Fibroblast of skin of back (primary cell): Measurements from ENCODE around the gene NKX1-2.
"Not testable (repeated sequence)": the region's sequence is repeated elsewhere in the genome, so short reads cannot be mapped to it uniquely, and the experiment has no call there.

Experiments used
- DNase-seq: peaks from one replicate; pipeline ENCODE4 v3.0.0-alpha.2; 2013

The NKX1-2 gene

DNA sequence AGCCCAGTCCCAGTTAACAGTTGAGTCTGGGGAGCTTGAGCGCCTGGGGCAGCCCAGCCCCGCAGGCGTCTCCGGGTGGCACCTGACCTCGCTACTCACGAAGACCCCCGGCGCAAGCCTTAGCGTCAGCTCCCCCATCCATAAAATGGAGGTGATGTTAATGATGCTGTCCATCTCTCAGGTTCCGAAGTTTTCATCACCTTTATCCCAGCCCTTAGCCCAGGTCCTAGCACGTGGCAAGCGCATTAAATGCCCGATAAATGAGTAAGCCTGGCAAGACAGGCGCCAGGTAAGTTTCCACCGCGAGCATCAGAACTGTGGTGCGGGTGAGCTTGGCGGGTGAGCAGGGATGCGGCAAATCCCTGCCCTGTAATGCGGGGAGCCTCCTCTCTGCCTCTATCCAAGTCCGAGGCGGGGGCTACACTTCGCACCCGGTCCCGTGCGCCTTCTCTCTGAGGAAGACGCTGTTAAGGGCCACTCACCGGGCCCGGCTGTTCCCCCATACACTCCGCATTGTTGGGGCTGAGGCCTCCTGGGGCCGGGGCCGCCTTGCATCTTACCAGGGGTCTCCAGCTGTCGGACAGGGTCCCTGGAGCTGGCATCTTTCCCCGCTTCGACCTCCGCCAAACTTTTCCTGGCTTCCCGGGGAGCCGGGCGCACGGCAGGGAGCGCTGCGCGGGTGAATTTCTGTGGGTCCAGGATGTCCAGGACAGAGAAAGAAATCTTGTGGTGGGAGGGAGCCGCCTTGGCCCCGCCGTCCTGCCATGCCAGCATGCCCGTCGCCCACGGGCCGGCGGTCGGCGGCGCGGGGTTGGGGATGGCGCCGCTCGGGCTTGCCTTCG is 444 bp downstream of the NKX1-2 start:
- no peak for DNase-seq

- no peak for DNase-seq
These were observed 1.1 kb downstream of the NKX1-2 start for GRCh38 chr10:124448696-124449169.

- no peak for DNase-seq
These were observed 1.9 kb downstream of the NKX1-2 start for GRCh38 chr10:124447751-124448466.

DNA sequence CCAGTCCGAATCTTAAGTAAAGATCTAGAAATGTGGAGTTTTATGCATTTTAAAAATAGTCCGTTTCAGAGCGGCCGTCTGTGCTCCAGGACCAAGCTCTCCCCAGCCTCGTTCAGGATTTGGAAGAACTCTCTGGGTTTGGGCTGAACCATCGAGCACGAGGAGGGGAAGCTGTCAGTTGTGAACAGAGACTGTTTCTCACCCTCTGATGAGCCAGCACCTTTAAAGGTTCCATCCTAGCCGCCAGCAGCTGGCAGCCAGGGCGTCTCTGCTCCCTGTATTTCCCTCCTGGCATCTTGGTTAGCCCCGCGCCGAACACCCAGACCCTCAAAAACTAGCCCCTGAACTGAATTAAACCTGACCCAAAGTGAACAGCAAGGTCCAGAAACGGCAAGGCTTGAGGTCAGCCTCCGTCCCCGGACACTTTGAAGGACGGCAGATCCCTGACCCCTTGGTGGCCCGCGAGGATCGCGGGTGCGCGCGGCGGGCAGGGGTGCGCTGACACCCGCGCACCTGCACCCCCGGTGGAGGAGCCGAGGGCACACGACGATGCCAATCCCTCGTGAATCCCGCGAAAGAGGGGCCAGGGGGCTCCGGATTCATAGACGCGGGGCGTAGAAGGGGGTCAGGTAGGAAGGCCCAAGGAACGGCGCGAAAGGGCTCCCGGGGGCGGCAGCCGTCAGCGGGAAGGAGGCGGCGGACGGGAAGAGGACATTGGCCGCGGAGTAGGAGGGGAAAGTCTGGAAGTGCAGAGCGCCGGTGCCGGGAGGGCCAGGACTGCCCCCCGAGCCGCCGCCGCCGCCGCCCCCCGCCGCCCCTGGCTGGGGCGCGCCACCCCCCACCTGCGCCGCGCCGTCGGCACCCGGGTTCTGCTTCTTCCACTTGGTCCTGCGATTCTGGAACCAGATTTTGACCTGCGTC is 2.7 kb downstream of the NKX1-2 start:
- no peak for DNase-seq

- not testable (repeated sequence) for DNase-seq
These were observed 8.1 kb downstream of the NKX1-2 start for GRCh38 chr10:124441694-124442093.

- no peak for DNase-seq
These were observed 13.6 kb downstream of the NKX1-2 start for GRCh38 chr10:124436191-124436638.

DNA sequence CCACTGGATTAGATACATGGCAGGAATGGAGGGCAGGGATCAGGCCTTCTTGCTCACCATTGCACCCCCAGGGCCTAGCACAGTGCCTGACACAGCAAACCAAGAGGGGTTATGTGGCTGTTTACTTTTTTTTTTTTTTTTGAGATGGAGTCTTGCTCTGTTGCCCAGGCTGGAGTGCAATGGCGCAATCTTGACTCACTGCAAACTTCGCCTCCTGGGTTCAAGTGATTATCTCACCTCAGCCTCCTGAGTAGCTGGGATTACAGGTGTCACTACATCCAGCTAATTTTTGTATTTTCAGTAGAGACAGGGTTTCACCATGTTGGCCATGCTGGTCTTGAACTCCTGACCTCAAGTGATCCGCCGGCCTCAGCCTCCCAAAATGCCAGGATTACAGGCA is 14.2 kb downstream of the NKX1-2 start:
- not testable (repeated sequence) for DNase-seq

DNA sequence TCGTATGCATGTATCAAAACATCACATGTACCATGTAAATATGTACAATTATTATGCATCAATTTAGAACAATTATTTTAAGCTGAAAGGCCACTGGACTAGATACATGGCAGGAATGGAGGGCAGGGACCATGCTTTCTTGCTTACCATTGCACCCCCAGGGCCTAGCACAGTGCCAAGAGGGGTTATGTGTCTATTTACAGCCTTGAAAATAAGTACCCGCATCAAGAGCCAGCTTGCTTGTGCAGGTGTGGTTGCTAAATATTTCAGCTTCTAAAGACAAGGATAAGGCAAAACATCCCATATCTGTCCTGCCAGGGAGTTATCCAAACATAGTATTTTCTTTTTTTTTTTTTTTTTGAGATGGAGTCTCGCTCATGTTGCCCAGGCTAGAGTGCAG is 16.4 kb downstream of the NKX1-2 start:
- DNase-seq, result no peak

GRCh38 chr10:124430077-124430476 is 19.8 kb downstream of the NKX1-2 start:
- no peak for DNase-seq

DNA sequence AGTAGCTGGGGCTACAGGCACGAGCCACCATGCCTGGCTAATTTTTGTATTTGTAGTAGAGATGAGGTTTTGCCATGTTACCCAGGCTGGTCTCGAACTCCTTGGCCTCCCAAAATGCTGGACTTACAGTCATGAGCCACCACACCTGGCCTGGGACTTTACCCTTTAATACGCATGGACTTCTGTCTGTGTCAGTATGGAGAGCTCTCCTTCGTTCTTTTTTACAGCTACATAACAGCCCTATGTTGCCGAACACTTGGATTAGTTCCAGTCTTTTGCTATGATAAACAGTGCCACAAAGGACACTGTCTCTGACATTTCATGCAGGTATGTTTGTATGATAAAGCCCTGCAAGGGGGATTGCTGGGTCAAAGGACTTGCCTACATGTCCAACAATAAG is 20.3 kb downstream of the NKX1-2 start:
- no peak for DNase-seq

DNA sequence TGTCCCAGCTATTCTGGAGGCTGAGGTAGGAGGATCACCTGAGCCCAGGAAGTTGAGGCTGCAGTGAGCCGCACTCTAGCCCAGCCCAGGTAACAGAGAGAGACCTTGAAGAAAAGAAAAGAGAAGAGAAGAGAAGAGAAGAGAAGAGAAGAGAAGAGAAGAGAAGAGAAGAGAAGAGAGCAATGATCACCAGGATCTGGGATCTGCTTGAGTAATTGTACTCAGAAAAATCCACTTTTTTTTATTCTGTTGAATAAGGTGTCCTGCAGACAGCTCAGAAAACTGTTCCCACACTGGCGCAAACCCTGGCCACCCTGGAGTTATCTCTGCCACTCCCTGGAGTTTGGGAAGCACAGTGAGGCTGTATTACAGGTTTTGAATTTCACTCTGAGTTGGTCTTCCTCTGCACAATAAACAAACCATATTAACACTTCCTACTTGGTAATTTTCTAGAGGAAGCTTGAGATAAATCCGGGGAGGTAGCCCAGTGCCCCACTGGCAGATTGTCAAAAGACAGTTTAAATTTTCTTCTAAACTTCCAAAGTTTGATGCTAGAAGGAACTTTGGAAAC is 21.5 kb downstream of the NKX1-2 start:
- DNase-seq, result no peak

DNA sequence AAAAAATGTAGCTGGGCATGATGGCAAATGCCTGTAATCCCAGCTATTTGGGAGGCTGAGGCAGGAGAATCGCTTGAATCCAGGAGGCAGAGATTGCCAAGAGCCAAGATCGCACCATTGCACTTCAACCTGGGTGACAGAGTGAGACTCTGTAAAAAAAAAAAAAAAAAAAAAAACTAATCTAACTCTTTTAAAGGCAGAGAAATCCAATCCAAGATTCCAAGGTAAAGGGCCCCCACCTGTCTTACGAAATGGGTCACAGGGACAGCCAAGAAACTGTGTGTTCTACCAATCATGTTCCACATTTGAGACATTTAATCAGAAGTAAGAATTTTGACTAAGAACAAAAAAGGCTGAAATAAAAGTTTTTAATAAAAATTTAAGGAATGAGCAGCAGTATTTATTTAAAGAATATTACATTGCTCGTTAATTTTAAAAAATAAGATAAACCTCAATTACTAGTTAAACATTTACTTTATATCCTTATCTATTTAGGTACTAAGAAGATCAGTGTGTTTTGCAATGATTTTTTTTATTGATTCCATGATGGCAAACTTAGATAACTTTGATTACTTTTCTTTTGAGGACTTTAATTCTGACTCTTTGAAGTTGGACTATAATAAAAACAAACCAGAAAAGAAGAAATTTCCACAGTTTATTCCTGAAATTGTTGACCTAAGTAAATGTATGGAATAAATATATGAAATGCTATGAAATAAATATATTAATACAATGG is 24.4 kb downstream of the NKX1-2 start:
- no peak for DNase-seq

DNA sequence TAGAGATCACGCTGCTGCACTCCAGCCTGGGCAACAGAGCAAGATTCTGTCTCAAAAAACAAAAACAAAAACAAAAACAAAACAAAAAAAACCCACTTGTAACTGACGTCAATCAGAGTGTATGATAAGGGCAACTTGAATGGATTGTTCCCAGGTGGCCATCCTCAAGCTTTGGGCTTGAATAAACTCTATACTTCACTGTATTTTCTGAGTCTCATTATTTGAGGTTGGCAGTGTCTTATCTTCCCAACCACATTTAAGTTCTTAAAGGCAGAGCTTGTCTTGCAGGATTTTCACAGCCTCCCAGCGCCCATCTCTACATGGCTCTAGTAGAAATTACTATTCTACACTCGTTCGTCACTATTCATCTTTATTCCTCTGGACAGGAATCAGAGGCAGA is 26.0 kb downstream of the NKX1-2 start:
- DNase-seq, result no peak

- no peak for DNase-seq
These were observed 27.1 kb downstream of the NKX1-2 start for GRCh38 chr10:124422742-124423141.

- no peak for DNase-seq
These were observed 29.6 kb downstream of the NKX1-2 start for GRCh38 chr10:124420254-124420653.

DNA sequence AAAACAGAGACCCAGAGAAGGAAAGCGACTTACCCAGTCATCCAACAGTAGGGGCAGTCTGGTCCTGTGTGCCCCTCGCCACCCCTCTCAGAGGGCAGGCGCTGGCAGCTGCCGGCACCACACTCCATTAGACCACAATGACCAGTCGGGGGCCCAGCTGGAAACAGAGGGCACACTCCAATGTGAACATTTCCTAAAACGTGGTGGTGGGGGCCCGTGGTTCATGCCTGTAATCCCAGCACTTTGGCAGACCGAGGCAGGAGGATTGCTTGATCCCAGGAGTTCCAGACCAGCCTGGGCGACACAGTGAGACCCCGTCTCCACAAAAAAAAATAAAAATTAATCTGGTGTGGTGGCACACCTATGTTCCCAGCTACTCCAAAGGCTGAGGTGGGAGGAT is 30.2 kb downstream of the NKX1-2 start:
- no peak for DNase-seq

DNA sequence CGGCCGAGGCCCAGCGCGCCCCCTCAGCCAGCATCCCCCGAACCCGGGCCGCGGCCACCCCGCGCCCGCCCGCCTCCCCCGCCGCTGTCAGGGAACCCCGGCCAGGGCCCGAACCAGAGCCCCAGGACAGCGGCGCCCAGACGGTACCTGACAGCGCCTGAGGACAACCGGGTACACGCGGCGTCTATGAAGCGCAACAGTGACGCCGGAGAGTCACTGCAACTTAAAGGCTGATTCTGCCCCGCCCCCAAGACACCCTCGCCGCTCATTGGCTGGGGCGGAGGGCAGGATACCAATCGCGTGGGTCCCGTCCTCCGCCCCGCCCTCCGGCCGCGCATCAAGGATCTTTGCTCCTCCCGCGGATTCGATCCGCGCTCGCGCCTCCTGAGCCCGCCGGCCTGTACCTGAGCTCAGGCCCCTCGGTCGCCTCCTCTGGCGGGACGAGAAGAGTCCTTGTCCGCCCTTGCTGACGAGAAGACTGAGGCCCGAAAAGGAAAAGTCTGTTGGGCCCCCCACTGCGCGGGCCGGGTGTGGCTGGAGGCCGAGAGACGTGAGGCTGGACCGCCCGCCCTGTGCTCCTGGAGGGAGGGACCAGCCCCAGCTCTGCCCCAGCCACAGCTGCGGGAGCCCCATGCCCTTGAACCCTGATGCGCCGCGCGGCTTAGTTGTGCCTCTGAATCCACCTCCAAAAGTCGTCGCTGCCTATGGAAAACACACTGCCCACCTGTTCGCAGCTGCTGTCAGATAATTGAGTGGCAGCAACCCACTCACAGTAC is 30.9 kb downstream of the NKX1-2 start, which contains the start of gene OAT:
Gene OAT, minus strand, starts transcription at position 198 of the 776 bp plus-strand sequence. CDS start 6,752 bp downstream, outside the sequence.
- DNase-seq, result peak; percentile 95

GRCh38 chr10:124417895-124418725 is 31.7 kb downstream of the NKX1-2 start:
- DNase-seq, result peak; percentile 60

GRCh38 chr10:124416733-124417132 is 33.1 kb downstream of the NKX1-2 start:
- DNase-seq, result no peak

GRCh38 chr10:124415210-124415609 is 34.6 kb downstream of the NKX1-2 start:
- DNase-seq, result no peak
